ENCODE results near the gene KRTAP16-1. TPM values are rescaled to one million over a fixed set of nuclear protein-coding genes. Genes with fewer than 3 reads are reported as not detected.

KRTAP16-1 gene, protein sequence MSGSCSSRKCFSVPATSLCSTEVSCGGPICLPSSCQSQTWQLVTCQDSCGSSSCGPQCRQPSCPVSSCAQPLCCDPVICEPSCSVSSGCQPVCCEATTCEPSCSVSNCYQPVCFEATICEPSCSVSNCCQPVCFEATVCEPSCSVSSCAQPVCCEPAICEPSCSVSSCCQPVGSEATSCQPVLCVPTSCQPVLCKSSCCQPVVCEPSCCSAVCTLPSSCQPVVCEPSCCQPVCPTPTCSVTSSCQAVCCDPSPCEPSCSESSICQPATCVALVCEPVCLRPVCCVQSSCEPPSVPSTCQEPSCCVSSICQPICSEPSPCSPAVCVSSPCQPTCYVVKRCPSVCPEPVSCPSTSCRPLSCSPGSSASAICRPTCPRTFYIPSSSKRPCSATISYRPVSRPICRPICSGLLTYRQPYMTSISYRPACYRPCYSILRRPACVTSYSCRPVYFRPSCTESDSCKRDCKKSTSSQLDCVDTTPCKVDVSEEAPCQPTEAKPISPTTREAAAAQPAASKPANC
- not detected in 2 replicates for total RNA-seq

DNA sequence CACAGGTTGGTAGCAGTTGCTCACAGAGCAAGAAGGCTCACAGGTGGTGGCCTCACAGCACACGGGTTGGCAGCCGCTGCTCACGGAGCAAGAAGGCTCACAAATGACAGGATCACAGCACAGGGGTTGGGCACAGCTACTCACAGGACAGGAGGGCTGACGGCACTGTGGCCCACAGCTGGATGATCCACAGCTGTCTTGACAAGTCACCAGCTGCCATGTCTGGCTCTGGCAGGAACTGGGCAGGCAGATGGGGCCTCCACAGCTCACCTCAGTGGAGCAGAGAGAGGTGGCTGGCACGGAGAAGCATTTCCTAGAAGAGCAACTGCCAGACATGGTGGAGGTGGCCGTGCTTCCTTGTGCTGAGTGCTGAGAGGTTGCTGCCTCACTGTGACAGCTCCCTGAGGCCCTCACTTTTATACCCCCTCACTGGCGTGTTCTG, at the start of gene KRTAP16-1:
KRTAP16-1 (minus strand) TSS at position 392 of the 442 bp plus-strand sequence; CDS start at position 336, 56 bp downstream.

GRCh38 chr17:41350381-41350878, 41.3 kb upstream of the KRTAP16-1 start, which contains the start of gene KRT33A:
Gene KRT33A (minus strand): TSS chr17:41350828. CDS start chr17:41350767, 61 bp downstream.

GRCh38 chr17:41315204-41315794, 6.2 kb upstream of the KRTAP16-1 start, which contains the start of gene KRTAP17-1:
Gene KRTAP17-1 (minus strand): TSS chr17:41315710. CDS start chr17:41315650, 60 bp downstream.

GRCh38 chr17:41301916-41302901, 6.9 kb downstream of the KRTAP16-1 start, which contains the start of gene KRTAP29-1:
Gene KRTAP29-1 (minus strand): TSS chr17:41302851. CDS start chr17:41302851, 0 bp downstream.

GRCh38 chr17:41275648-41276190, 33.4 kb downstream of the KRTAP16-1 start, which contains the start of gene KRTAP9-7:
Gene KRTAP9-7 (plus strand): TSS chr17:41275698. CDS start chr17:41275698, 0 bp downstream.

GRCh38 chr17:41265078-41265477, 44.0 kb downstream of the KRTAP16-1 start, which contains the start of gene KRTAP9-6:
Gene KRTAP9-6 (plus strand): TSS chr17:41265378. CDS start chr17:41265378, 0 bp downstream.

Other genes starting within 250 kb of the KRTAP16-1 start
- 0.12 and 1.00 TPM in 2 replicates for gene KRTAP2-3, start 249.2 kb downstream of the KRTAP16-1 start, total RNA-seq
- not detected in 2 replicates for gene KRTAP2-4, start 243.4 kb downstream of the KRTAP16-1 start, total RNA-seq
- not detected in 2 replicates for gene KRTAP4-7, start 225.2 kb downstream of the KRTAP16-1 start, total RNA-seq
- not detected in 2 replicates for gene KRTAP4-8, start 211.2 kb downstream of the KRTAP16-1 start, total RNA-seq
- not detected in 2 replicates for gene KRTAP4-16, start 207.1 kb downstream of the KRTAP16-1 start, total RNA-seq
- gene KRTAP4-9, start 203.9 kb downstream of the KRTAP16-1 start, total RNA-seq: 0.12 TPM in 1 of 2 replicates, not detected in the other
- gene KRTAP4-11, start 190.9 kb downstream of the KRTAP16-1 start, total RNA-seq: not detected in 2 replicates
- gene KRTAP4-12, start 185.1 kb downstream of the KRTAP16-1 start, total RNA-seq: not detected in 2 replicates
- not detected in 2 replicates for gene KRTAP4-6, start 168.8 kb downstream of the KRTAP16-1 start, total RNA-seq
- not detected in 2 replicates for gene KRTAP4-5, start 159.5 kb downstream of the KRTAP16-1 start, total RNA-seq
- not detected in 2 replicates for gene KRTAP4-4, start 148.6 kb downstream of the KRTAP16-1 start, total RNA-seq
- not detected in 2 replicates for gene KRTAP4-3, start 141.1 kb downstream of the KRTAP16-1 start, total RNA-seq
- not detected in 2 replicates for gene KRTAP4-2, start 131.1 kb downstream of the KRTAP16-1 start, total RNA-seq
- gene KRTAP4-1, start 124.4 kb downstream of the KRTAP16-1 start, total RNA-seq: 0.11 TPM in 1 of 2 replicates, not detected in the other
- not detected in 2 replicates for gene KRTAP9-1, start 119.4 kb downstream of the KRTAP16-1 start, total RNA-seq
- gene KRTAP9-2, start 82.7 kb downstream of the KRTAP16-1 start, total RNA-seq: not detected in 2 replicates
- not detected in 2 replicates for gene KRTAP9-3, start 76.9 kb downstream of the KRTAP16-1 start, total RNA-seq
- not detected in 2 replicates for gene KRTAP9-8, start 71.3 kb downstream of the KRTAP16-1 start, total RNA-seq
- gene KRTAP9-4, start 59.6 kb downstream of the KRTAP16-1 start, total RNA-seq: not detected in 2 replicates
- not detected in 2 replicates for gene KRTAP9-9, start 53.9 kb downstream of the KRTAP16-1 start, total RNA-seq
- gene KRTAP9-6, start 43.9 kb downstream of the KRTAP16-1 start, total RNA-seq: not detected in 2 replicates
- not detected in 2 replicates for gene KRTAP9-7, start 33.6 kb downstream of the KRTAP16-1 start, total RNA-seq
- gene KRTAP29-1, start 6.5 kb downstream of the KRTAP16-1 start, total RNA-seq: not detected in 2 replicates
- 0.12 and 0.33 TPM in 2 replicates for gene KRTAP17-1, start 6.4 kb upstream of the KRTAP16-1 start, total RNA-seq
- gene KRT33A, start 41.5 kb upstream of the KRTAP16-1 start, total RNA-seq: not detected in 2 replicates
- gene KRT33B, start 60.5 kb upstream of the KRTAP16-1 start, total RNA-seq: 1.1 and 2.7 TPM in 2 replicates
- 133 and 203 TPM in 2 replicates for gene KRT34, start 73.0 kb upstream of the KRTAP16-1 start, total RNA-seq
- gene KRT31, start 88.3 kb upstream of the KRTAP16-1 start, total RNA-seq: not detected in 2 replicates
- not detected in 2 replicates for gene KRT37, start 115.3 kb upstream of the KRTAP16-1 start, total RNA-seq
- gene KRT38, start 131.7 kb upstream of the KRTAP16-1 start, total RNA-seq: under 0.01 and 0.11 TPM in 2 replicates
- not detected in 2 replicates for gene KRT32, start 158.1 kb upstream of the KRTAP16-1 start, total RNA-seq
- gene KRT35, start 171.8 kb upstream of the KRTAP16-1 start, total RNA-seq: not detected in 2 replicates
- 0.11 and 0.12 TPM in 2 replicates for gene KRT36, start 180.6 kb upstream of the KRTAP16-1 start, total RNA-seq
- gene KRT13, start 196.3 kb upstream of the KRTAP16-1 start, total RNA-seq: 0.25 and 0.55 TPM in 2 replicates
- 5.7 and 15.3 TPM in 2 replicates for gene KRT15, start 209.6 kb upstream of the KRTAP16-1 start, total RNA-seq
- gene KRT19, start 219.0 kb upstream of the KRTAP16-1 start, total RNA-seq: 1,363 and 1,718 TPM in 2 replicates

All from uterine smooth muscle cell (primary cell).